DND-41 (cell line): ENCODE measurements around the gene NANOG.

Source experiments
- EZH2 ChIP-seq: IDR thresholded peaks from 3 replicates; pipeline ENCODE4 v1.6.1; 2012; ENCODE audit warnings: borderline replicate concordance, low read depth, mild to moderate bottlenecking, moderate library complexity, low read length, inconsistent platforms; ENCODE audit not compliant: severe bottlenecking
- TF ChIP-seq, protein P1 (sequence below): IDR thresholded peaks from 2 replicates; pipeline ENCODE4 v1.5.1; 2012; ENCODE audit warnings: borderline replicate concordance, low read length, moderate library complexity, mild to moderate bottlenecking; ENCODE audit not compliant: poor library complexity, severe bottlenecking; ENCODE audit errors: extremely low read depth

GRCh38 chr12:7793211-7793610, 4.0 kb downstream of the NANOG start:
- no peak for TF ChIP-seq EZH2
- TF ChIP-seq, protein P1, sequence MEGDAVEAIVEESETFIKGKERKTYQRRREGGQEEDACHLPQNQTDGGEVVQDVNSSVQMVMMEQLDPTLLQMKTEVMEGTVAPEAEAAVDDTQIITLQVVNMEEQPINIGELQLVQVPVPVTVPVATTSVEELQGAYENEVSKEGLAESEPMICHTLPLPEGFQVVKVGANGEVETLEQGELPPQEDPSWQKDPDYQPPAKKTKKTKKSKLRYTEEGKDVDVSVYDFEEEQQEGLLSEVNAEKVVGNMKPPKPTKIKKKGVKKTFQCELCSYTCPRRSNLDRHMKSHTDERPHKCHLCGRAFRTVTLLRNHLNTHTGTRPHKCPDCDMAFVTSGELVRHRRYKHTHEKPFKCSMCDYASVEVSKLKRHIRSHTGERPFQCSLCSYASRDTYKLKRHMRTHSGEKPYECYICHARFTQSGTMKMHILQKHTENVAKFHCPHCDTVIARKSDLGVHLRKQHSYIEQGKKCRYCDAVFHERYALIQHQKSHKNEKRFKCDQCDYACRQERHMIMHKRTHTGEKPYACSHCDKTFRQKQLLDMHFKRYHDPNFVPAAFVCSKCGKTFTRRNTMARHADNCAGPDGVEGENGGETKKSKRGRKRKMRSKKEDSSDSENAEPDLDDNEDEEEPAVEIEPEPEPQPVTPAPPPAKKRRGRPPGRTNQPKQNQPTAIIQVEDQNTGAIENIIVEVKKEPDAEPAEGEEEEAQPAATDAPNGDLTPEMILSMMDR: no peak
